Endodermal cell (in vitro differentiated cells): ENCODE results near the gene GSG1L. TPM values are rescaled to one million over a fixed set of nuclear protein-coding genes. Genes with fewer than 3 reads are reported as not detected.

Experiments used
- DNase-seq: peaks from one replicate; pipeline ENCODE4 v3.0.0-alpha.2; 2017
- H3K27ac ChIP-seq: 2 replicates; pipeline ENCODE4 v1.5.1; 2013; ENCODE audit warnings: mild to moderate bottlenecking, low read depth, low read length, moderate library complexity
- H3K27me3 ChIP-seq: 2 replicates; pipeline ENCODE4 v1.6.1; 2013; ENCODE audit warnings: mild to moderate bottlenecking, low read length, moderate library complexity; ENCODE audit not compliant: insufficient read depth, control insufficient read depth, poor library complexity, severe bottlenecking
- H3K36me3 ChIP-seq: 2 replicates; pipeline ENCODE4 v1.7.0; 2013; ENCODE audit warnings: mild to moderate bottlenecking, low read length, moderate library complexity; ENCODE audit not compliant: control insufficient read depth, insufficient read depth
- H3K4me1 ChIP-seq: one replicate; pipeline ENCODE4 v1.7.0; 2013; ENCODE audit warnings: low read length; ENCODE audit not compliant: control insufficient read depth, insufficient read depth
- H3K4me3 ChIP-seq: 2 replicates; pipeline ENCODE4 v1.5.1; 2013; ENCODE audit warnings: mild to moderate bottlenecking, low read length, moderate library complexity
- H3K9ac ChIP-seq: 2 replicates; pipeline ENCODE4 v1.6.1; 2013; ENCODE audit warnings: mild to moderate bottlenecking, low read length, moderate library complexity; ENCODE audit not compliant: poor library complexity, severe bottlenecking; ENCODE audit errors: extremely low read depth
- H3K9me3 ChIP-seq: 2 replicates; pipeline ENCODE4 v1.6.1; 2013; ENCODE audit warnings: mild to moderate bottlenecking, low read length, moderate library complexity; ENCODE audit not compliant: control insufficient read depth
- H3K27ac Mint-ChIP-seq: 2 replicates; pipeline ENCODE4 v1.8.0; 2020; ENCODE audit warnings: mixed read lengths
- H3K27me3 Mint-ChIP-seq: 2 replicates; pipeline ENCODE4 v1.8.0; 2021; ENCODE audit warnings: mild to moderate bottlenecking, mixed read lengths; ENCODE audit not compliant: insufficient read depth
- H3K36me3 Mint-ChIP-seq: 2 replicates; pipeline ENCODE4 v1.8.0; 2020; ENCODE audit warnings: low read depth, mixed read lengths
- H3K4me1 Mint-ChIP-seq: 2 replicates; pipeline ENCODE4 v1.8.0; 2020; ENCODE audit warnings: mixed read lengths
- H3K4me3 Mint-ChIP-seq: 2 replicates; pipeline ENCODE4 v1.8.0; 2020; ENCODE audit warnings: mild to moderate bottlenecking, moderate library complexity, mixed read lengths
- H3K9me3 Mint-ChIP-seq: 2 replicates; pipeline ENCODE4 v1.8.0; 2020; ENCODE audit warnings: mild to moderate bottlenecking, mixed read lengths
- CTCF ChIP-seq: fragments of 200-600 bp; sonication (generic); conservative IDR thresholded peaks from 2 replicates; pipeline ENCODE4 v1.5.0; 2021; ENCODE audit warnings: antibody characterized with exemption, mild to moderate bottlenecking
- WGBS, 2 experiments: methylation state at CpG; one replicate each; pipeline versions ENCODE4 v1.1.5 to v1.1.7; 2013; ENCODE audit warnings: missing lambda C conversion rate in 2 of 2, mixed read lengths in 1 of 2; ENCODE audit not compliant: insufficient coverage in 1 of 2, insufficient read length in 1 of 2; 5-methylcytosine and 5-hydroxymethylcytosine counted together
- total RNA-seq, 2 donors: library from RNA; stranded (reverse); fragmentation: NEBNext Ultra II Directional in 1 of 2; extraction: Animal tissue kit (Norgen Biotek cat#: 25700) in 1 of 2; gene quantifications; 2 replicates in 1 of 2; 3 replicates in 1 of 2; pipeline ENCODE4 v1.2.1, GENCODE V29; 2021

GSG1L gene
- total RNA-seq, 2 donors from 2014 or later, result 0.24 TPM; not detected in 1

GRCh38 chr16:28058839-28059589, 4.5 kb downstream of the GSG1L start:
- Mint-ChIP-seq H3K27me3 (peaks cover 52% of the 10 kb centered on the region), H3K9me3 (no peaks in the 10 kb centered on the region), H3K27ac (no peak overlapping the region), H3K4me3 (no peak overlapping the region), H3K36me3 (no peaks in the 10 kb centered on the region), H3K4me1 (no peaks in the 10 kb centered on the region)
- Histone ChIP-seq H3K36me3 (no peaks in the 10 kb centered on the region), H3K27ac (no peak overlapping the region), H3K4me1 (no peaks in the 10 kb centered on the region), H3K9ac (no peak overlapping the region), H3K4me3 (no peak overlapping the region), H3K9me3 (no peaks in the 10 kb centered on the region), H3K27me3 (peaks cover 49% of the 10 kb centered on the region)
- no peak for DNase-seq
- TF ChIP-seq CTCF, result no peak
- 84 to 93% methylated on average over 10 to 18 of the region's 18 CpGs for WGBS, 2 experiments

GRCh38 chr16:28057949-28058348, 5.6 kb downstream of the GSG1L start:
- no peak overlapping the region for H3K9ac ChIP-seq
- 90 to 94% methylated on average over 8 of the region's 8 CpGs for WGBS, 2 experiments

GRCh38 chr16:28053461-28053860, 10.1 kb downstream of the GSG1L start:
- H3K27me3 Mint-ChIP-seq, result peaks cover 16% of the 10 kb centered on the region
- Histone ChIP-seq H3K9ac (no peak overlapping the region), H3K9me3 (no peaks in the 10 kb centered on the region), H3K27me3 (peaks cover 20% of the 10 kb centered on the region), H3K27ac (no peak overlapping the region), H3K36me3 (no peaks in the 10 kb centered on the region), H3K4me1 (no peaks in the 10 kb centered on the region), H3K4me3 (no peak overlapping the region)
- no peak overlapping the region for H3K27ac Mint-ChIP-seq
- no peaks in the 10 kb centered on the region for H3K36me3 Mint-ChIP-seq
- TF ChIP-seq CTCF, result no peak
- peaks cover 5% of the 10 kb centered on the region for H3K9me3 Mint-ChIP-seq
- no peaks in the 10 kb centered on the region for H3K4me1 Mint-ChIP-seq
- H3K4me3 Mint-ChIP-seq, result no peak overlapping the region
- no peak for DNase-seq
- 78 to 79% methylated on average over 15 of the region's 15 CpGs for WGBS, 2 experiments

More at GRCh38 chr16:28057949-28058348, 5.6 kb downstream of the GSG1L start:
- Histone ChIP-seq H3K27ac (no peak overlapping the region), H3K4me3 (no peak overlapping the region), H3K36me3 (no peaks in the 10 kb centered on the region), H3K9me3 (no peaks in the 10 kb centered on the region), H3K4me1 (no peaks in the 10 kb centered on the region), H3K27me3 (peaks cover 44% of the 10 kb centered on the region)
- H3K27me3 Mint-ChIP-seq, result peaks cover 54% of the 10 kb centered on the region
- no peaks in the 10 kb centered on the region for H3K4me1 Mint-ChIP-seq
- H3K4me3 Mint-ChIP-seq, result no peak overlapping the region
- TF ChIP-seq CTCF, result no peak
- DNase-seq, result no peak
- H3K9me3 Mint-ChIP-seq, result no peaks in the 10 kb centered on the region
- no peaks in the 10 kb centered on the region for H3K36me3 Mint-ChIP-seq
- H3K27ac Mint-ChIP-seq, result no peak overlapping the region
